GM12873 (cell line): ENCODE data around the gene IL11RA.
A peak's percentile ranks its signal among the peaks of the same experiment; 100 is the strongest.

ENCODE experiments used
- CTCF ChIP-seq: IDR thresholded peaks from 2 replicates; pipeline ENCODE4 v1.5.1; 2012; ENCODE audit warnings: low read depth, mild to moderate bottlenecking, moderate library complexity, low read length, control low read depth; ENCODE audit not compliant: insufficient read depth; ENCODE audit errors: missing control alignments

Gene IL11RA

GRCh38 chr9:34690983-34691935 is 39.3 kb downstream of the IL11RA start, which contains the start of gene CCL19:
Gene CCL19, minus strand, starts transcription at chr9:34691276. Its CDS starts 137 bp downstream, at chr9:34691139.
- TF ChIP-seq CTCF, result no peak

- TF ChIP-seq CTCF, result no peak
These were observed 39.9 kb downstream of the IL11RA start for GRCh38 chr9:34691936-34692315.

GRCh38 chr9:34693560-34693959 is 41.6 kb downstream of the IL11RA start:
- no peak for TF ChIP-seq CTCF

GRCh38 chr9:34694811-34695210 is 42.8 kb downstream of the IL11RA start:
- TF ChIP-seq CTCF, result no peak

GRCh38 chr9:34701023-34701768 is 49.2 kb downstream of the IL11RA start:
- TF ChIP-seq CTCF, result peak; percentile 78

GRCh38 chr9:34701769-34702736 is 50.1 kb downstream of the IL11RA start:
- TF ChIP-seq CTCF, result peak; percentile 99
